Gastrocnemius medialis (tissue), 4 donors: ENCODE measurements around the gene TPSG1. TPM values are rescaled to one million over a fixed set of nuclear protein-coding genes. Genes with fewer than 3 reads are reported as not detected.
"Not testable (repeated sequence)": the region's sequence is repeated elsewhere in the genome, so short reads cannot be mapped to it uniquely, and the experiment has no call there.

ENCODE experiments used
- ATAC-seq, 2 donors: fragments of 150-250 bp; one replicate each; pipeline ENCODE4 v1.9.1; 2016
- DNase-seq, 2 donors: peaks; one replicate each; pipeline ENCODE4 v3.0.0-alpha.2; 2019
- H3K27ac ChIP-seq, 4 donors: fragments of 200-600 bp; sonication (generic); 1 replicate in 1 of 4; 2 replicates in 3 of 4; pipeline ENCODE4 v1.5.1; 2016 to 2018; ENCODE audit warnings: mild to moderate bottlenecking in 2 of 4, moderate library complexity in 1 of 4
- H3K27me3 ChIP-seq, 3 donors: fragments of 200-600 bp; sonication (generic) in 2 of 3; 1 replicate in 1 of 3; 2 replicates in 2 of 3; pipeline versions ENCODE4 v1.5.1 to v1.6.0; 2016 to 2019; ENCODE audit warnings: mild to moderate bottlenecking in 1 of 3, moderate library complexity in 1 of 3
- H3K36me3 ChIP-seq, 2 donors: fragments of 200-600 bp; sonication (generic) in 1 of 2; one replicate each; pipeline ENCODE4 v1.5.1; 2017 to 2018
- H3K4me1 ChIP-seq, 2 donors: fragments of 200-600 bp; sonication (generic) in 1 of 2; one replicate each; pipeline ENCODE4 v1.5.1; 2016 to 2017; ENCODE audit warnings: mild to moderate bottlenecking in 2 of 2
- H3K4me3 ChIP-seq, 4 donors: fragments of 200-600 bp; sonication (generic) in 3 of 4; 1 replicate in 1 of 4; 2 replicates in 3 of 4; pipeline ENCODE4 v1.5.1; 2016 to 2019; ENCODE audit warnings: mild to moderate bottlenecking in 2 of 4
- H3K9me3 ChIP-seq, 3 donors: fragments of 200-600 bp; sonication (generic) in 2 of 3; 1 replicate in 1 of 3; 2 replicates in 2 of 3; pipeline ENCODE4 v1.5.1; 2016 to 2019
- CTCF ChIP-seq, 5 experiments: fragments of 450-650 bp in 3 of 5; fragments of 200-600 bp in 2 of 5; sonication (generic) in 2 of 5; IDR thresholded peaks in 4 of 5; conservative IDR thresholded peaks in 1 of 5; 1 replicate in 4 of 5; 2 replicates in 1 of 5; pipeline ENCODE4 v1.5.1; 2016 to 2019; ENCODE audit warnings: antibody characterized with exemption in 5 of 5, mild to moderate bottlenecking in 3 of 5, moderate library complexity in 3 of 5
- POLR2A ChIP-seq, 2 donors: fragments of 450-650 bp; IDR thresholded peaks; one replicate each; pipeline ENCODE4 v1.6.1; 2017; ENCODE audit warnings: antibody characterized with exemption in 2 of 2, mild to moderate bottlenecking in 2 of 2, moderate library complexity in 2 of 2
- in situ Hi-C, 4 donors: fragments of 200-750 bp; cut with MboI; loops; one replicate each; pipeline versions ENCODE4 v1.15.0 to v1.8.0; 2017; ENCODE audit warnings: low sequenced_read_pairs in 4 of 4
- intact Hi-C: fragments of 100-400 bp; cut with DNase I; formaldehyde crosslinking; loops from one replicate; pipeline ENCODE4 v1.15.1; 2023; ENCODE audit warnings: low total_unique reads
- total RNA-seq, 4 donors: library from RNA; depleted of rRNA; stranded (reverse); fragments of >200 nt; gene quantifications; one replicate each; pipeline versions ENCODE4 v1.1.0 to v1.2.3, GENCODE V29; 2016

The TPSG1 gene
- total RNA-seq, 4 donors from 2014 or later: 0.29 TPM; not detected in 3

- DNase-seq: no peak
- intact Hi-C loops: no loop called here
- H3K27me3 ChIP-seq: peaks cover 5 to 16% (median 9%) of the 10 kb centered on the region in 3 donors
- no peaks in the 10 kb centered on the region for H3K36me3 ChIP-seq
- in situ Hi-C loops: no loop called here
- no peak overlapping the region for H3K4me3 ChIP-seq
- ATAC-seq: no peak
- no peaks in the 10 kb centered on the region for H3K4me1 ChIP-seq
- no peaks in the 10 kb centered on the region for H3K9me3 ChIP-seq
- TF ChIP-seq POLR2A (IDR thresholded peaks at IDR 0.05) (no peak), CTCF (IDR thresholded peaks at IDR 0.05 in 4 of 5, conservative IDR thresholded peaks at IDR 0.05 in 1 of 5) (no peak)
- no peak overlapping the region for H3K27ac ChIP-seq
Measured at GRCh38 chr16:1188432-1189189, 36.5 kb downstream of the TPSG1 start.

GRCh38 chr16:1185460-1186207 is 39.4 kb downstream of the TPSG1 start:
- H3K36me3 ChIP-seq, DNase-seq, H3K27ac ChIP-seq, H3K4me1 ChIP-seq, H3K4me3 ChIP-seq, H3K9me3 ChIP-seq, intact Hi-C loops, ATAC-seq, in situ Hi-C loops: not testable (repeated sequence)
- H3K27me3 ChIP-seq: peaks cover 21 to 39% (median 38%) of the 10 kb centered on the region in 3 donors

- peaks cover 17 to 45% (median 44%) of the 10 kb centered on the region in 3 donors for H3K27me3 ChIP-seq
- H3K36me3 ChIP-seq: no peaks in the 10 kb centered on the region
- H3K4me1 ChIP-seq: peaks cover 0 to 7% of the 10 kb centered on the region in 2 donors
- no peaks in the 10 kb centered on the region for H3K9me3 ChIP-seq
- DNase-seq: no peak
- in situ Hi-C loops: no loop called here
- ATAC-seq: no peak
- intact Hi-C loops: no loop called here
- H3K4me3 ChIP-seq: no peak overlapping the region
- H3K27ac ChIP-seq: no peak overlapping the region
- no peak for TF ChIP-seq POLR2A (IDR thresholded peaks at IDR 0.05)
- no peak for TF ChIP-seq CTCF (IDR thresholded peaks at IDR 0.05 in 4 of 5, conservative IDR thresholded peaks at IDR 0.05 in 1 of 5)
Measured at GRCh38 chr16:1184980-1185379, 40.1 kb downstream of the TPSG1 start.

- Histone ChIP-seq H3K27ac (no peak overlapping the region), H3K4me3 (no peak overlapping the region), H3K27me3 (peaks cover 17 to 46% (median 45%) of the 10 kb centered on the region in 3 donors), H3K4me1 (peaks cover 0 to 7% of the 10 kb centered on the region in 2 donors), H3K36me3 (no peaks in the 10 kb centered on the region), H3K9me3 (no peaks in the 10 kb centered on the region)
- no peak for DNase-seq
- intact Hi-C loops (no loop called here), in situ Hi-C loops (no loop called here)
- TF ChIP-seq CTCF (IDR thresholded peaks at IDR 0.05 in 4 of 5, conservative IDR thresholded peaks at IDR 0.05 in 1 of 5) (no peak), POLR2A (IDR thresholded peaks at IDR 0.05) (no peak)
- ATAC-seq: no peak
Measured at GRCh38 chr16:1184156-1184868, 40.8 kb downstream of the TPSG1 start.
